ENCODE results near the gene FBRSL1.

DNA sequence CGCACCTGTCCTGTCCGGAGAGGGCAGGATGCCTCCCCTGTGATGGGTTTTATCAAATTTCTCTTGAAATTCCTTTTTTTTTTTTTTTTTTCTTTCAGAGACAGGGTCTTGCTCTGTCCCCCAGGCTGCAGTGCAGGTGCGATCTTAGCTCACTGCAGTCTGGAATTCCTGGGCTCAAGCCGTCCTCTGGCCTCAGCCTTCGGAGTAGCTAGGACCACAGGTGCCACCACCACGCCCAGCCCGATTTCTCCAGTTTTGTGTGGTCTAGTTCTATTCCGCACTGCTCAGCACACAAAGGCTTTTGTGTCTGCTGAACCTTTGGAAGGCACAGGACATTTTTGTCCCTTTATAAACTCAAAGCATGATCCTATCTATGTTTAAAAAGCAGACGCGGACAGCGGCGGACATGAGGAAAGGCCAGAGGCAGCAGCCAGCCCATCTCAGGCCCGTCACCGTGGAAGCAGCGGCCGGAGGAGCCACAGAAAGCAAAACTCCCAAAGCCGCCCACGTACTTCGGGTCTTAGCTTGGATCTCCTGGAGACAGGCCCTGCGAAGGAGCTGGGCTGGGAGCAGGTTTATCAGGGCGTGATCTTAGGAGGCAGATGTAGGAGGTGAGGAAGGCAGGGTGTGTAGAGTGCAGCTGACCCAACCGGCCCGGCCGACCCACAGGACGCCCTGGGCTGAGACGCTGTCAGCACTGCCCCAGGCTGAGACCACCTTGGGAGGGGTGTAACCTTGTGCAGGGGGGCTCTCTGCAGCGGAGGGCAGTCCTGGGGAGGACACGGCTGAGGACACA lies 30.9 kb upstream of the FBRSL1 start:
- TF ChIP-seq CTCF (IDR thresholded peaks at IDR 0.05; ENCODE audit: low read depth, low read length) (no peak), MYC (IDR thresholded peaks at IDR 0.05; ENCODE audit: low read depth, low read length) (no peak), POLR2A (IDR thresholded peaks at IDR 0.05; ENCODE audit: extremely low read depth, insufficient read length) (no peak), MAX (IDR thresholded peaks at IDR 0.05; ENCODE audit: low read depth, low read length) (no peak)
